ENCODE measurements around the gene IGFALS.

- TF ChIP-seq CTCF (IDR thresholded peaks at IDR 0.05) (no peak), POLR2AphosphoS5 (IDR thresholded peaks at IDR 0.05) (no peak)
Observed at GRCh38 chr16:1808691-1809090, 15.2 kb upstream of the IGFALS start.
